Activated CD4-positive, alpha-beta T cell treated with anti-CD3 and anti-CD28 coated beads, Interleukin-2, amount 50 U/mL, for 24 hours (primary cell): Measurements from ENCODE around the gene OR1K1.
"Not testable (repeated sequence)": the region's sequence is repeated elsewhere in the genome, so short reads cannot be mapped to it uniquely, and the experiment has no call there.

Experiments
- DNase-seq, 2 donors: peaks; one replicate each; pipeline ENCODE4 v3.0.0-alpha.2; 2020; ENCODE audit warnings: low read depth in 1 of 2, low spot score in 1 of 2

OR1K1 gene, protein sequence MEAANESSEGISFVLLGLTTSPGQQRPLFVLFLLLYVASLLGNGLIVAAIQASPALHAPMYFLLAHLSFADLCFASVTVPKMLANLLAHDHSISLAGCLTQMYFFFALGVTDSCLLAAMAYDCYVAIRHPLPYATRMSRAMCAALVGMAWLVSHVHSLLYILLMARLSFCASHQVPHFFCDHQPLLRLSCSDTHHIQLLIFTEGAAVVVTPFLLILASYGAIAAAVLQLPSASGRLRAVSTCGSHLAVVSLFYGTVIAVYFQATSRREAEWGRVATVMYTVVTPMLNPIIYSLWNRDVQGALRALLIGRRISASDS

GRCh38 chr9:122800066-122801060 is at the start of gene OR1K1:
TSS of gene OR1K1 (plus strand) at chr9:122800123. CDS start at chr9:122800123, 0 bp downstream.
- DNase-seq: no peak

DNA sequence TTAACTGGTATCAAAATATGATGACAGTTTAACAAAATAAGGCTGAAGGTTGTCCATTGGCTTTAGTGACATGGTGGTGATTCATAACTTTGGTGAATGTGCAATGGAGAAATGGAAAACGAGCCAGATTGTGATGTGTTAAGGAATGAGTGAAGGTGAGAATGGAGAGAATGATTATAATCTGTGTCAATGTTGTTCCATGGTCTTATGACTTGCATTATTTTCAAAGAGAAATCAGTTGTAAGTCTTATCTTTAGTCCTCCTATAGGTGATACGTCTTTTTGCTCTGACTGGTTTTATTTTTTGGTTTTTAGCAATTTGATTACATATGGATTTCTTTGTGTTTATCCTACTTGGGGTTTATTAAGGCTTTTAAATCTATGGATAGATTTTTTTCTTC is 45.1 kb upstream of the OR1K1 start:
- DNase-seq: no peak

- no peak for DNase-seq
Measured at GRCh38 chr9:122767817-122768216, 32.1 kb upstream of the OR1K1 start.

- DNase-seq: no peak
Measured at GRCh38 chr9:122777052-122777451, 22.9 kb upstream of the OR1K1 start.

GRCh38 chr9:122777935-122778627 is 21.8 kb upstream of the OR1K1 start:
- no peak for DNase-seq

- no peak for DNase-seq
Measured at GRCh38 chr9:122779181-122779580, 20.7 kb upstream of the OR1K1 start.

GRCh38 chr9:122780026-122780425 is 19.9 kb upstream of the OR1K1 start:
- DNase-seq: no peak

GRCh38 chr9:122781671-122782070 is 18.3 kb upstream of the OR1K1 start:
- no peak for DNase-seq

GRCh38 chr9:122785269-122785668 is 14.7 kb upstream of the OR1K1 start:
- no peak for DNase-seq

DNA sequence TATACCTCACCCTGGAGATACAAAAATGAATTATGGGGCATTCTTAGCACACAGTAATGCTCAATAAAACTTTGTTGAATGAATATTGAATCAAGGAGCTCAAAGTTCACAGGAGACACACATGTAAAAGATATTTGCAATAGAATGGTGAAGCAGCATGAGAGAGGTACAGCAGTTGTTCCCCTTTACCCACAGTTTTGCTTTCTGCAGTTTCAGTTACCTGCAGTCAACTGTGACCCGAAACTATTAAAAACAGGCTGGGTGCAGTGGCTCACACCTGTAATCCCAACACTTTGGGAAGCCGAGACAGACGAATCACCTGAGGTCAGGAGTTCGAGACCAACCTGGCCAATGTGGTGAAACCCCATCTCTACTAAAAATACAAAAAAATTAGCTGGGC is 13.6 kb upstream of the OR1K1 start:
- DNase-seq: no peak

GRCh38 chr9:122788831-122789230 is 11.1 kb upstream of the OR1K1 start, which contains the start of gene OR5C1:
TSS of gene OR5C1 (plus strand) at chr9:122788933. CDS start at chr9:122788933, 0 bp downstream.
- no peak for DNase-seq

- DNase-seq: no peak
Measured at GRCh38 chr9:122789256-122790046, 10.5 kb upstream of the OR1K1 start.

DNA sequence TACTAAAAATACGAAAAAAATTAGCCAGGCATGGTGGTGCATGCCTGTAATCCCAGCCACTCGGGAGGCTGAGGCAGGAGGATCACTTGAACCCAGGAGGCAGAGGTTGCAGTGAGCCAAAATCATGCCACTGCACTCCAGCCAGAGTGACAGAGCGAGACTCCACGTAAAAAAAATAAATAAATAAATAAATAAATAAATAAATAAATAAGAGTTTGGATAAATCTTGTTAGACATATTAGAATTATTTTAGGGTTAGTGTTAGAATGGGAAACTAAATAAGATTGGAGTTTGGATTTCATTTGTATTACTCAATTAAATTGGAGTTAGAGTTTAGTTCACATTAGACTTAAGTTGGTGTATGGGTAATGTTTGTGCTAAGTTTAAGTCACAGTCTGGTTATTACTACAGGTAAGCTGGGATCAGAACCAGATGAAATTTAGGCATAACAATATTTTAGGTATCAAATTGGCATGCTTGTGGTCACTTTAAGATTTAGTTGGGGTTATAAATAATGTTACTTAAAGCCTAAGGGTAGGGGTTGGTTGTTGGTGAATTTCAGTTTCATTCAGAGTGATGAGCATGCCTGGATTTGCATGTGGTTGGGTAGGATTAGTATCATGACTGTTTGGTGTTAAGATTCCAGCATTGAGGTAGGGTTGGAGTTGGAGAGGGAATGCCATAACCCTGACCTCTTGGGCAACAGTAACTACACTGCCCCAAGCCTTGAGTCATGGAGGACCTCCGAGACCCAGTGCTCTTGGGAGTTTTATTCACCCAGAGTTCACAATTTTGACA is 7.9 kb upstream of the OR1K1 start:
- DNase-seq: no peak

- DNase-seq: no peak
Measured at GRCh38 chr9:122797316-122798063, 2.4 kb upstream of the OR1K1 start.

- DNase-seq: no peak
Measured at GRCh38 chr9:122806661-122807060, 6.7 kb downstream of the OR1K1 start.

DNA sequence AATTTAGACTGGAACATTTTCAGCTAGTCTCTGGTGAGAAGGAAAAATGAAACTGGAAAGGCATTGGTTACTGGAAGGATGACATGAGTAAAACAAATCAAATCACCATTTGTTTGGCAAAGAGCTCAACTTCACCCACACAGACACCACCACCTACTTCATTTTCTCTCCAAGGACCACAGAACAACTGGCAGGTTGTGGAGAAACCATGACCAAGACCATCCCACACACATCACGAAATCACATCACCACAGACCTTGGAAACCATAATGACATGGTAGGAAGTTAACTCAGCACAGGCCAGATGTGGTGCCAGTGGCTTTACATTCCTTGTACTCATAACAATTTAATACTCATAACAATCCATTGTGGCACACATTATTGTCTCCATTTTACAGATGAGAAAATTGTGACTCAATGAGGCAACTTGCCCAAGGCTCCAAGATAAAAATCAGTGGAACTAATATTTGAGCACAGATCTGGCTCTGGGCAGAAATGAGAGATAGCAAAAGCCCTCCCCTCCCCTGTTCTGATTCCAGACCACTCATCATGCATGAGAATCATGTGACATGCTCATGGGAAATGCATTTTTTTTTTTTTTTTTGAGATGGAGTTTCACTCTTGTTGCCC is 7.5 kb downstream of the OR1K1 start:
- DNase-seq: peak in 1 of 2 donors; percentile 11

- no peak for DNase-seq
Measured at GRCh38 chr9:122808141-122808540, 8.2 kb downstream of the OR1K1 start.

DNA sequence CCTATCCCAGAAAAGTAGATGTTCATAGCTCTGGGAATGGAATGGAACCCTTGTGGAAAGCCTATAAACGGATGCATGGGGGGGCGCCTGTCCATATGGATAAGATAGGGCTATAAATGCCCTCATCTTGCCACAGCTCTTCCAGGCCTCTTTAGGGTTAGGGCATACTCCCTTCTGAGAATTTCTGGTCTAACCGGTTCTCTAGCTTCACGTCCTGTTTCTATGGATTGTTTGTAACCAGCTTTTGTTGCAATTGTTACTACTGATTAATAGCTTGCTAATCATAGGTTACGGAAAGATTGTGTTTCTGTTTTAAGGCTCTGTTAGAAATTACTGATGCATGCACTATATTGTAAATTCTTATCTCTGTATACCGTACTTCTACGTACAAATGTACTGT is 9.3 kb downstream of the OR1K1 start:
- DNase-seq: not testable (repeated sequence)
